CD4-positive, CD25-positive, alpha-beta regulatory T cell (primary cell): ENCODE results near the gene VSX2. TPM values are rescaled to one million over a fixed set of nuclear protein-coding genes. Genes with fewer than 3 reads are reported as not detected.

ENCODE experiments used
- ATAC-seq, 2 donors: fragments of 150-1000 bp; cut with Tn5 transposase; one replicate each; pipeline ENCODE4 v1.10.0; 2021; ENCODE audit warnings: low read depth in 2 of 2, moderate number of reproducible peaks in 2 of 2, moderate library complexity in 1 of 2
- DNase-seq, 3 donors: peaks; one replicate each; pipeline versions ENCODE4 v3.0.0 to v3.0.0-alpha.2; 2012 to 2022; ENCODE audit warnings: mixed read lengths in 1 of 3
- H3K27ac ChIP-seq: one replicate; pipeline ENCODE4 v1.7.0; 2013; ENCODE audit warnings: mild to moderate bottlenecking, low read length; ENCODE audit not compliant: insufficient read depth, poor library complexity, severe bottlenecking
- H3K27me3 ChIP-seq: one replicate; pipeline ENCODE4 v1.7.0; 2013; ENCODE audit warnings: low read length; ENCODE audit not compliant: control insufficient read depth, insufficient read depth
- H3K36me3 ChIP-seq: one replicate; pipeline ENCODE4 v1.7.0; 2013; ENCODE audit warnings: mild to moderate bottlenecking, low read length, moderate library complexity; ENCODE audit not compliant: control insufficient read depth, insufficient read depth
- H3K4me1 ChIP-seq: 2 replicates; pipeline ENCODE4 v1.7.0; 2013; ENCODE audit warnings: mild to moderate bottlenecking, low read length; ENCODE audit not compliant: insufficient read depth, control insufficient read depth, poor library complexity, severe bottlenecking
- H3K4me3 ChIP-seq: one replicate; pipeline ENCODE4 v1.7.0; 2013; ENCODE audit warnings: low read depth, mild to moderate bottlenecking, low read length, moderate library complexity
- H3K9me3 ChIP-seq, 2 experiments: 1 replicate in 1 of 2; 2 replicates in 1 of 2; pipeline ENCODE4 v1.7.0; 2013; ENCODE audit warnings: low read length in 2 of 2, mild to moderate bottlenecking in 1 of 2, moderate library complexity in 1 of 2; ENCODE audit not compliant: control insufficient read depth in 2 of 2
- H3K27ac Mint-ChIP-seq, 3 donors: one replicate each; pipeline ENCODE4 v1.8.0; 2020 to 2022; ENCODE audit warnings: mild to moderate bottlenecking in 3 of 3, mixed read lengths in 3 of 3, moderate library complexity in 2 of 3
- H3K27me3 Mint-ChIP-seq: one replicate; pipeline ENCODE4 v1.8.0; 2022; ENCODE audit warnings: mild to moderate bottlenecking, mixed read lengths
- H3K36me3 Mint-ChIP-seq: one replicate; pipeline ENCODE4 v1.8.0; 2020; ENCODE audit warnings: mixed read lengths
- H3K4me1 Mint-ChIP-seq, 4 donors: one replicate each; pipeline ENCODE4 v1.8.0; 2020 to 2022; ENCODE audit warnings: mixed read lengths in 4 of 4, mild to moderate bottlenecking in 1 of 4
- H3K4me3 Mint-ChIP-seq, 4 donors: one replicate each; pipeline ENCODE4 v1.8.0; 2020 to 2022; ENCODE audit warnings: mild to moderate bottlenecking in 4 of 4, mixed read lengths in 4 of 4, moderate library complexity in 3 of 4
- H3K9me3 Mint-ChIP-seq, 7 donors: one replicate each; pipeline ENCODE4 v1.8.0; 2020 to 2022; ENCODE audit warnings: mixed read lengths in 7 of 7, mild to moderate bottlenecking in 3 of 7, moderate library complexity in 2 of 7
- polyA plus RNA-seq, 4 donors: library from polyadenylated mRNA; unstranded; fragments of 300-500 nt; fragmentation: Illumina TruSeq; gene quantifications; one replicate each; pipeline ENCODE4 v1.2.3, GENCODE V29; 2021
- total RNA-seq: library from RNA; stranded (reverse); gene quantifications from one replicate; pipeline ENCODE4 v1.2.3, GENCODE V29; 2022

The VSX2 gene
- total and polyA plus RNA-seq, 5 donors from 2014 or later, result 0.08 TPM; not detected in 4

DNA sequence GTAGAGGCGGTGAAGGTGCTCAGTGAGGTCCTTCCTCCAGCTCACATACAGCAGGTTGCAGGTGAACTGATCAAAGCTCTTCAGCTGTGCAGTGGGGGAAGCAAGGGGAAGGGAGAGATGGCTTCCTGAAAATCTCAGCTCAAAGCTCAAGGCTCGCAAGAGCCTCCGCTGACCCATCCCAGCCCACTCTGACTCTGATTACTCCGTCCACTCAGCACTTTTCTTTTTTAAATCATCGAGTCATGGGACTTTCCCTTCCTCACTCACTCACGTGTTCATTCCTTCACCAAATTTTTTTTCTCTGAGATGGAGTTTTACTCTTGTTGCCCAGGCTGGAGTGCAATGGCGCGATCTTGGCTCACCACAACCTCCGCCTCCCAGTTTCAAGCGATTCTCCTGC is 58.7 kb downstream of the VSX2 start:
- H3K4me3 Mint-ChIP-seq, result no peak overlapping the region
- H3K27me3 ChIP-seq, result no peaks in the 10 kb centered on the region
- no peak overlapping the region for H3K27ac ChIP-seq
- H3K27ac Mint-ChIP-seq, result peak overlapping the region in 2 of 3 donors; percentile 49 to 55
- ATAC-seq, result no peak
- no peaks in the 10 kb centered on the region for H3K27me3 Mint-ChIP-seq
- no peak for DNase-seq
- no peaks in the 10 kb centered on the region for H3K9me3 Mint-ChIP-seq
- H3K9me3 ChIP-seq, result no peaks in the 10 kb centered on the region
- H3K36me3 Mint-ChIP-seq, result peaks cover 37% of the 10 kb centered on the region
- H3K4me1 Mint-ChIP-seq, result peaks cover 3 to 52% (median 28%) of the 10 kb centered on the region in 4 donors
- H3K36me3 ChIP-seq, result peaks cover 48% of the 10 kb centered on the region
- peaks cover 17% of the 10 kb centered on the region for H3K4me1 ChIP-seq
- H3K4me3 ChIP-seq, result no peak overlapping the region

DNA sequence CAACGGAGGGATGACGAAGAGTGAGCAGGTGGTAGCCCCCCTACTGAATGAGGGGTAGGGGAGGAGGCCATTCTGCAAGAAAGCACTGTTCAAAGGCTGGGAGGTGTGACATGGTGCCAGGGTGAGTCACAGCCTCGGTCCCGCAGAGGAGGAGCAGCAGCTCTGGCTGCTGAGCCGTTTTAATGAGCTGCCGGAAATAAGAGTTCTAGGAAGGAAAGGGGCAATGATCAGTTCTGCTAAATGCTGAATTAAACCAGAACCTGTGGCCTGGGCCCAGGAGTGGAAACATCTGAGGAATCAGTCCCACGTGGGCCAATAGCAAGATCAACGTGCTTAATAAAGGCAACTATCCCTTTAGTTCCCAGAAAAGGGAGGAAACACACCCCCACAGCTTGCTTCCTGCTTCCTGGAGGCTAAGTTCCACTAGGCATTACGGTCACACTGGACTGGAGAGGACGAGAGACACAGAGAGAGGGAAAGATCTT is 59.9 kb downstream of the VSX2 start:
- DNase-seq (peak in 1 of 3 donors; percentile 69), ATAC-seq (peak in 1 of 2 donors; percentile 60)
- Histone ChIP-seq H3K4me3 (peak overlapping the region; percentile 37), H3K36me3 (peaks cover 46% of the 10 kb centered on the region), H3K4me1 (peaks cover 26% of the 10 kb centered on the region), H3K9me3 (no peaks in the 10 kb centered on the region), H3K27me3 (no peaks in the 10 kb centered on the region), H3K27ac (no peak overlapping the region)
- Mint-ChIP-seq H3K9me3 (no peaks in the 10 kb centered on the region), H3K4me1 (peaks cover 0 to 59% (median 30%) of the 10 kb centered on the region in 4 donors), H3K27ac (peak overlapping the region in 2 of 3 donors; percentile 62 to 68), H3K27me3 (no peaks in the 10 kb centered on the region), H3K4me3 (peak overlapping the region in 2 of 4 donors; percentile 52 to 76), H3K36me3 (peaks cover 34% of the 10 kb centered on the region)

DNA sequence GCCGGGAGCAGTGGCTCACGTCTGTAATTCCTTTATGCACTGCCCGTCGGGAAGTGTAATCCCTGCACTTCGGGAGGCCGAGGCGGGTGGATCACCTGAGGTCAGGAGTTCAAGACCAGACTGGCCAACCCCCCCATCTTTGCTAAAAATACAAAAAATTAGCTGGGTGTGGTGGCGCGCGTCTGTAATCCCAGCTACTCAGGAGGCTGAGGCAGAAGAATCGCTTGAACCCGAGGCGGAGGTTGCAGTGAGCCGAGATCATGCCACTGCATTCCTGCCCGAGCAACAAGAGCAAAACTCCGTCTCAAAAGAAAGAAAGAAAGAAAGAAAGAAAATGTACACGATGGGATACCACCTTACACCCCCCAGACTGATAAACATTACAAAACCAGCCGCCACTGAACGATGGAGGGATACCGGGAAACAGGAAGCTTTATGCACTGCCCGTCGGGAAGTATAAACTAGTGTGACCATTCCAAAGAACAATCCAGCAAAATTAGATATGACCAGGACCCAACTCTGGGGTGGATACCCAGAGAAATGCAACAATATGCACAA is 62.4 kb downstream of the VSX2 start:
- H3K36me3 Mint-ChIP-seq, result peaks cover 22% of the 10 kb centered on the region
- H3K4me3 Mint-ChIP-seq, result peak overlapping the region; percentile 95 to 100 (median 98)
- Histone ChIP-seq H3K9me3 (no peaks in the 10 kb centered on the region), H3K36me3 (peaks cover 24% of the 10 kb centered on the region), H3K4me3 (peak overlapping the region; percentile 90), H3K27me3 (no peaks in the 10 kb centered on the region), H3K4me1 (peaks cover 26% of the 10 kb centered on the region), H3K27ac (peak overlapping the region; percentile 83)
- H3K4me1 Mint-ChIP-seq, result peaks cover 0 to 52% (median 23%) of the 10 kb centered on the region in 4 donors
- DNase-seq, result no peak
- H3K9me3 Mint-ChIP-seq, result no peaks in the 10 kb centered on the region
- no peaks in the 10 kb centered on the region for H3K27me3 Mint-ChIP-seq
- H3K27ac Mint-ChIP-seq, result peak overlapping the region; percentile 85 to 100 (median 93)
- ATAC-seq, result no peak

DNA sequence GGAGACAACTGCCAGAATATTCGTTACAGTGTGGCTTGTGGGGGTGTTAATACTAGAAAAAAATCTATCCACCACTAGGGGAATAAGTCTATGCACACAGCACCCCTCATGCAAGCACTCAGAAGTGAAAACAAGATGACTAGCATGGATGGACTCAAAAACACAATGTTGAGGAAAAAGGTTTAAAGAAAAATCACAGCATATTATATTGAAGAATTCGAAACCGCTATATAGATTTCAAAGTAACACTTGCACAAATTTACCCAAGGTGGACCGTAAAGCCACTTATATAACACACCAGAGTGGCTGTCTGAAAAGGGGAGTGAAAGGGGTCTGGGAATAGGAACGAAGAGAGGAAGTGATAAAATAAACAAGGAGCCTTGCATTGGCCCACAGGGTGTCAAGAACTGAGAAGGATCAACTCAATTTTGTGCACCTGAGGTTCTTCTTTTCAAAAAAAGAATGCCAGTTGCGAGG is 62.9 kb downstream of the VSX2 start:
- peak overlapping the region; percentile 90 for H3K4me3 ChIP-seq
- H3K36me3 ChIP-seq, result peaks cover 19% of the 10 kb centered on the region
- Mint-ChIP-seq H3K36me3 (peaks cover 19% of the 10 kb centered on the region), H3K27me3 (no peaks in the 10 kb centered on the region), H3K27ac (peak overlapping the region; percentile 85 to 100 (median 93)), H3K9me3 (no peaks in the 10 kb centered on the region), H3K4me1 (peaks cover 0 to 52% (median 23%) of the 10 kb centered on the region in 4 donors), H3K4me3 (peak overlapping the region; percentile 95 to 100 (median 98))
- H3K4me1 ChIP-seq, result peaks cover 26% of the 10 kb centered on the region
- no peaks in the 10 kb centered on the region for H3K27me3 ChIP-seq
- no peaks in the 10 kb centered on the region for H3K9me3 ChIP-seq
- H3K27ac ChIP-seq, result peak overlapping the region; percentile 83
- peak; percentile 66 to 77 for ATAC-seq
- DNase-seq, result peak in 2 of 3 donors; percentile 65 to 76

DNA sequence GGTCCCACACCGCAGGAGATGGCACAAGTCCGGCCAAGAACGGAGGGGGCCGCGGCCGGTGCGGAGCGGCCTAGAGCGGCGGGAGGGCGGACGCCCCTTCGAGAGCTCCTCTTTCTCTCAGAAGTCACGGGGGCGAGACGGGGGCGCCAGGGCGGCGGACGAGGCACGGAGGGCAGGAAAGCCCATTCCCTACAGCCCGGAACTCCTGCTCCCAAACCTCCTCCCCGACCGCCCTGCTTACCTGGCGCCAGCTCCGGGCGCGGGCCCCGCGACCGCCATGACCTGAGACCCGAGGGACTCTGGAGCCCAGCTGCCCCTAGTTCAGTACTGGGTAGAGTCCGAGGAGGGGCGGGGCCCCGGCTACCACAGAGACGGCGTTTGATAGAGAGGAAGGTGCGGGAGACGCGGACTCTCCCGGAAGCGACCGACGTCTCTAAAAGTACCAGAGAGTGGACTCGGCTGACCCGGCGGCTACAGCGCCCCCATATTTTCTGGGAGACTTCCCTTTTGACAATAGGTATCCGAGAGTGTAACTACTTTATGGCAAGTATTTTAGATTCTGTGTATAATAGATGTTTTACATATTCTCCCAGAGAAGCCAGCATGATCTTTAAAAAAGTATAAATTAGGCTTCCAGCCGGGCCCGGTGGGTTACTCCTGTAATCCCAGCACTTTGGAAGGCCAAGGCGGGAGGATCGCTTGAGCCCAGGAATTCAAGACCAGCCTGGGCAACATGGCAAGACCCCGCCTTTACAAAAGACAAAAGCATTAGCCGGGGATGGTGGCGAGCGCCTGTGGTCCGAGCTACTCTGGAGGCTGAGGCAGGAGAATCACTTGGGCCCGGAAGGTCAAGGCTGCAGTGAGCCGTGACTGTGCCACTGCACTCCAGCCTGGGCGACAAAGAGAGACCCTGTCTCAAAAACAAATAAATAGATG is 63.7 kb downstream of the VSX2 start, which contains the start of gene ABCD4:
Gene ABCD4, minus strand, starts transcription at position 301 of the 936 bp plus-strand sequence. Its CDS starts 22 bp downstream, at position 279.
- H3K9me3 ChIP-seq, result no peaks in the 10 kb centered on the region
- H3K4me1 ChIP-seq, result peaks cover 26% of the 10 kb centered on the region
- peak; percentile 73 to 92 (median 73) for DNase-seq
- H3K27me3 ChIP-seq, result no peaks in the 10 kb centered on the region
- Mint-ChIP-seq H3K4me1 (peaks cover 0 to 48% (median 22%) of the 10 kb centered on the region in 4 donors), H3K4me3 (peak within 1 kb of the TSS; percentile 95 to 100 (median 98)), H3K27ac (peak within 1 kb of the TSS; percentile 85 to 100 (median 93)), H3K36me3 (peaks cover 15% of the 10 kb centered on the region), H3K27me3 (no peaks in the 10 kb centered on the region), H3K9me3 (no peaks in the 10 kb centered on the region)
- H3K4me3 ChIP-seq, result peak within 1 kb of the TSS; percentile 90
- H3K27ac ChIP-seq, result peak within 1 kb of the TSS; percentile 83
- ATAC-seq, result peak; percentile 88
- peaks cover 13% of the 10 kb centered on the region for H3K36me3 ChIP-seq

DNA sequence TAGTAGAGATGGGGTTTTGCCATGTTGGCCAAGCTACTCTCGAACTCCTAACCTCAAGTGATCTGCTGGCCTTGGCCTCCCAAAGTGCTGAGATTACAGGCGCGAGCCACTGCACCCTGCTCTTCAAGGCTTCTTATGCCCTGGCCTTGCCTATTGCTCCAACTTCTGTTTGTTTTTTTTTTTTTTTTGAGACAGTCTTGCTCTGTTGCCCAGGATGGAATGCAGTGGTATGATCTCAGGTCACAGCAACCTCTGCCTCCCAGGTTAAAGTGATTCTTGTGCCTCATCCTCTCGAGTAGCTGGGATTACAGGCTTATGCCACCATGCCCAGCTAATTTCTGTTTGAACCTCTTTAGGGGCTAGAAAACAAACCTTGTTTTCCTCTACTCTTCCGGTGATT is 69.4 kb downstream of the VSX2 start:
- peaks cover 2% of the 10 kb centered on the region for H3K4me1 ChIP-seq
- Mint-ChIP-seq H3K9me3 (peaks cover 0 to 1% (median 0%) of the 10 kb centered on the region in 7 donors), H3K4me1 (peaks cover 0 to 2% (median 0%) of the 10 kb centered on the region in 4 donors), H3K36me3 (no peaks in the 10 kb centered on the region), H3K27me3 (peaks cover 15% of the 10 kb centered on the region), H3K4me3 (peak overlapping the region in 1 of 4 donors; percentile 6), H3K27ac (no peak overlapping the region)
- no peaks in the 10 kb centered on the region for H3K9me3 ChIP-seq
- H3K4me3 ChIP-seq, result no peak overlapping the region
- ATAC-seq (no peak), DNase-seq (no peak)
- no peak overlapping the region for H3K27ac ChIP-seq
- H3K36me3 ChIP-seq, result no peaks in the 10 kb centered on the region
- H3K27me3 ChIP-seq, result no peaks in the 10 kb centered on the region

DNA sequence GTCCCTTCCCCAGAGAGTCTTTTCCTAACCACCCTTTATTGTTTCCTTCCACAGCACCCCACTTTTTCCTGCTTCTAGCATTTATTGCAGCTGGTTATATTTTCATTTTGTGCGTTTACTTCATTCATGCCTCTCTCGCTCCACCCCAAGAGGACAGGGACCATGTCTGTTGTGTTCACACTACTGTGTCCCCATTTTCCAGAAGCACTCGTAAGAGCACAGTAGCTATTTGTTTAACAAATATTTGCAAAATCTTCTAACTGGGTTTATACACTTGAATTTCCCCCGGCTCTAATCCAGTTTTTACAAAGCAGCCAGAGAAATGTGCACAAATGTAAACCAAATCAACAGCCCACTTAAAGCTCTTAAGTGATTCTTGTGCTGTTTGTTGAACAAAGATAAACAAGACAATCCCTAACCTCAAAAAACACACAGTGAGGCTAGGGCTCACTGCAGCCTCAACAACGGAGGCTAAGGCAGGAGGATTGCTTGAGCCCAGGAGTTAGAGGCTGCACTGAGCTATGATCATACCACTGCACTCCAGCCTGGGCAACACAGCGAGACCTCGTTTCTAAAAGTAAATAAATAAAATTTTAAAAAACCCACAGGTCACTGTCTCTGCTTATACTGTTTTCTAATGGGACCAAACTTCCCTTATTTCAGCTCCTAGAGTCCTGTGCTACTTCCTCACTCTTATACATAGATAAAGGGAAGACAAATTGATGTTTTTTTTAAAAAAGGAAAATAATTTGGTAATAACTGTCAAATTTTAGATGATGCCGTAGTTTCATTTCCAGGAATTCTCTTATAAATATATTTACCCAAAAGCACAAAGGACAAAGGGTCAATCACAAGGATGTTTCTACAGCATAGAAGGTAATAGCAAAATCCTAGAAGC is 70.1 kb downstream of the VSX2 start:
- ATAC-seq (no peak), DNase-seq (no peak)
- no peaks in the 10 kb centered on the region for H3K4me1 ChIP-seq
- peaks cover 15% of the 10 kb centered on the region for H3K27me3 Mint-ChIP-seq
- no peaks in the 10 kb centered on the region for H3K36me3 Mint-ChIP-seq
- H3K9me3 Mint-ChIP-seq, result peaks cover 0 to 1% (median 0%) of the 10 kb centered on the region in 7 donors
- peak overlapping the region in 1 of 4 donors; percentile 6 for H3K4me3 Mint-ChIP-seq
- no peak overlapping the region for H3K4me3 ChIP-seq
- no peaks in the 10 kb centered on the region for H3K27me3 ChIP-seq
- no peak overlapping the region for H3K27ac ChIP-seq
- H3K4me1 Mint-ChIP-seq, result no peaks in the 10 kb centered on the region
- no peaks in the 10 kb centered on the region for H3K9me3 ChIP-seq
- H3K27ac Mint-ChIP-seq, result no peak overlapping the region
- no peaks in the 10 kb centered on the region for H3K36me3 ChIP-seq
